Naive B cell (primary cell): ENCODE results near the gene BRINP1. TPM values are rescaled to one million over a fixed set of nuclear protein-coding genes. Genes with fewer than 3 reads are reported as not detected.

ENCODE experiments used
- ATAC-seq, 2 donors: fragments of 150-1000 bp; cut with Tn5 transposase; 2 replicates each; pipeline ENCODE4 v1.10.0; 2021; ENCODE audit warnings: low read depth in 2 of 2, mild to moderate bottlenecking in 2 of 2, moderate library complexity in 2 of 2
- DNase-seq: peaks from one replicate; pipeline ENCODE4 v3.0.0; 2022
- H3K27ac Mint-ChIP-seq, 6 donors: one replicate each; pipeline ENCODE4 v1.8.0; 2020 to 2022; ENCODE audit warnings: mild to moderate bottlenecking in 6 of 6, mixed read lengths in 6 of 6, moderate library complexity in 5 of 6, inconsistent platforms in 2 of 6
- H3K27me3 Mint-ChIP-seq, 3 donors: one replicate each; pipeline ENCODE4 v1.8.0; 2021 to 2022; ENCODE audit warnings: mixed read lengths in 3 of 3, mild to moderate bottlenecking in 1 of 3
- H3K36me3 Mint-ChIP-seq, 2 donors: one replicate each; pipeline ENCODE4 v1.8.0; 2020 to 2022; ENCODE audit warnings: mixed read lengths in 2 of 2, inconsistent platforms in 1 of 2, mild to moderate bottlenecking in 1 of 2
- H3K4me1 Mint-ChIP-seq, 3 donors: one replicate each; pipeline ENCODE4 v1.8.0; 2020 to 2022; ENCODE audit warnings: mixed read lengths in 3 of 3, inconsistent platforms in 1 of 3, mild to moderate bottlenecking in 1 of 3, moderate library complexity in 1 of 3
- H3K4me3 Mint-ChIP-seq, 8 donors: one replicate each; pipeline ENCODE4 v1.8.0; 2020 to 2022; ENCODE audit warnings: mild to moderate bottlenecking in 8 of 8, mixed read lengths in 8 of 8, moderate library complexity in 8 of 8, inconsistent platforms in 2 of 8
- H3K9me3 Mint-ChIP-seq, 7 donors: one replicate each; pipeline ENCODE4 v1.8.0; 2020 to 2022; ENCODE audit warnings: mixed read lengths in 7 of 7, mild to moderate bottlenecking in 5 of 7, inconsistent platforms in 2 of 7, moderate library complexity in 1 of 7
- polyA plus RNA-seq, 6 donors: library from polyadenylated mRNA; unstranded; fragments of 300-500 nt; fragmentation: Illumina TruSeq; gene quantifications; one replicate each; pipeline ENCODE4 v1.2.3, GENCODE V29; 2021; ENCODE audit warnings: low read depth in 6 of 6

Gene BRINP1
- polyA plus RNA-seq, 6 donors from 2014 or later: not detected

DNA sequence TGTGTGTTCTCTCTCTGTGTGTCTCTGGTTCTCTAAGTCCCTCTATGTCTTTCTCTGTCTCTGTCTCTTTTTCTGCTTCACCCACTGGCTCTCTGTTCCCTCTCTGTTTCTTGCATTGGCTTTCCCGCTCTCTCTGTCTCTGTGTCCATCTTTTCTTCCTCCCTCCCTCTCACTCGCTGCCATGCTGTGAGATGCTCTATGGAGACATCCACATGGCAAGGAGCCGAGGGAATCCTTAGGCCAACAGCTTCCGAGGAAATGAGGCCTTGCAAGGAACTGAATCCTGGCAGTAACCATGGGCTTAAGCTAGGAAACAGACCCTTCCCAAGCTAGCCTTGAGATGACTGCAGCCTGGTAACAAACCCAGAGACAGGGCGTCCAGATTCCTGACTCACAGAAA is 117.3 kb downstream of the BRINP1 start:
- Mint-ChIP-seq H3K9me3 (peaks cover 0 to 6% (median 4%) of the 10 kb centered on the region in 7 donors), H3K4me3 (no peak overlapping the region), H3K27me3 (no peaks in the 10 kb centered on the region), H3K4me1 (no peaks in the 10 kb centered on the region), H3K27ac (no peak overlapping the region), H3K36me3 (no peaks in the 10 kb centered on the region)
- DNase-seq (no peak), ATAC-seq (no peak)

DNA sequence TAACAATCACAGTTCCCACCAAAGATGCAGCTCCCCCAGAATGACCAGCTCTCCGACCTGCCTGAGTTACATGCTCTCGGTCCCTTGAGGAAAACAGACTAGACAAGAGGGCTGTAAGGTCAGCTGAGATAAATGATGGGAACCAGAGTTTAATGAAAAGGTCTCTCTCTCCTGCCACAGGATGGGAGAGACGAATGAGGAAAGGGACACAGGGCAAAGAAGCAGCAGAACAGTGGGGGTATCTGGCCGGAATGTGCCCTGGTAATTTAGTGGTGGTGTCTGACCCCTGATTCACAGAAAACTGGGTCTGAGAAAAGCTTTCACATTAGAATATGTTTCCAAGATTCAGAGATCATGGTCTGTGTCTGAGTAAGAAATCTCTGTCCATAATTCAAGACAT is 118.5 kb downstream of the BRINP1 start:
- no peak overlapping the region for H3K4me3 Mint-ChIP-seq
- no peaks in the 10 kb centered on the region for H3K27me3 Mint-ChIP-seq
- ATAC-seq: no peak
- H3K27ac Mint-ChIP-seq: no peak overlapping the region
- peaks cover 0 to 6% (median 4%) of the 10 kb centered on the region in 7 donors for H3K9me3 Mint-ChIP-seq
- H3K36me3 Mint-ChIP-seq: no peaks in the 10 kb centered on the region
- no peak for DNase-seq
- no peaks in the 10 kb centered on the region for H3K4me1 Mint-ChIP-seq

DNA sequence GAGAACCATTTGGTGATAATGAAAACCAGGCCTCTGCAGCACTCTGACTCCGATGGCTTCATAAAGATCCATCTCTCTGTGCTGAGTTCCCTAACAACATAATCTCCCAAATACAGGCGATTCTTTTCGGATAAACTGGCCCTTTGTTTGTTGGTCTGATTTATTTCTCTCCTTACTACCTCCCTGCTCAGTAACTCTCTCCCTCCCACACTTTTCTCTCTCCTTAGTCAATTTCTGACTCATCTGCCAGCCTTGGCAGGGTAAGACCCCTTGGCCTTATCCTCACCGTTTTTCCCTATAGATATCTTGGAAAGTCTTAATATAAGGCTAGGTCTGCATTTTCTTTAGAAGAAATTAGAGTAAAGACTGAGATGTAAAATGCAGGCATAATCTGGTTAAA is 128.7 kb downstream of the BRINP1 start:
- no peak overlapping the region for H3K4me3 Mint-ChIP-seq
- H3K4me1 Mint-ChIP-seq: no peaks in the 10 kb centered on the region
- DNase-seq (no peak), ATAC-seq (no peak)
- no peaks in the 10 kb centered on the region for H3K36me3 Mint-ChIP-seq
- peaks cover 0 to 5% (median 3%) of the 10 kb centered on the region in 7 donors for H3K9me3 Mint-ChIP-seq
- peaks cover 0 to 5% (median 4%) of the 10 kb centered on the region in 3 donors for H3K27me3 Mint-ChIP-seq
- no peak overlapping the region for H3K27ac Mint-ChIP-seq

DNA sequence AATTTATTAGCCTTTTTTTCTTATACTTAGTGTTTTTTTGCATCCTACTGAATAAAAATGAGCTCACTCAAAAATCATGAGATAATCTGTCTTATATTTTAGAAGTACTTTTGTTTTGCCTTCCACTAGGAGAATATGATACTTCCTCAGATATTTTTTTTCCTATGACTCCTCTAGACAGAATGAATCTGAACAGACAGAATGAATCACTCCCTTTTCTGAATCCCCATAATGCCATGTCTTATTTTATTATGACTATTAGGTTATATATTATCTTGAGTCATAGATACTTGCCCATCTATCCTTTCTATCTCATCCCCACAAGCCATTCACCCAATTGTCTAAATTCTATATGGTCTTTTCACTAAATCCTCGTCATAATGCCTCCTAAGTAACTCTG is 134.6 kb downstream of the BRINP1 start:
- Mint-ChIP-seq H3K27me3 (peaks cover 0 to 5% (median 4%) of the 10 kb centered on the region in 3 donors), H3K4me1 (no peaks in the 10 kb centered on the region), H3K4me3 (no peak overlapping the region), H3K27ac (no peak overlapping the region), H3K9me3 (peaks cover 0 to 3% (median 0%) of the 10 kb centered on the region in 7 donors), H3K36me3 (no peaks in the 10 kb centered on the region)
- ATAC-seq (no peak), DNase-seq (no peak)

DNA sequence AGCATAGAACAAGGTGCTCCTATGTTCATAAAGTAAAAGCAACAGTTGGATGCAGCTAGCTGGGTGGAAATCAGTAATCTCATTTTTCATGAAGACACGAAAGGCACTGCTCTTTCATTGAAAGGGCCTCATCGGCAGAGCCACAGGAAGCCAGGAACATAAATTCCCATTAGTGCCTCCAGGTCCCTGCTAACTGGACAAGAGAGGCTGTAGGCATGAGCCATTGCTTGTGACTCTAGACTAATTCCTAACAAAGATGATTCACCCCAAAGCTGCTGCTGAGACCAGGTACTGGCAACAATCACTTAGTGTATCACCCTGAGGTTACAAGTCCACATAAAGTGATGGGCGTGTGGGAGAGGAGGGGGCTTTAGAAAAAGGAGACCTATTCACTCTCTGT is 141.8 kb downstream of the BRINP1 start:
- peaks cover 0 to 5% (median 0%) of the 10 kb centered on the region in 7 donors for H3K9me3 Mint-ChIP-seq
- H3K27me3 Mint-ChIP-seq: no peaks in the 10 kb centered on the region
- DNase-seq (no peak), ATAC-seq (no peak)
- H3K4me1 Mint-ChIP-seq: no peaks in the 10 kb centered on the region
- no peaks in the 10 kb centered on the region for H3K36me3 Mint-ChIP-seq
- no peak overlapping the region for H3K27ac Mint-ChIP-seq
- H3K4me3 Mint-ChIP-seq: no peak overlapping the region

DNA sequence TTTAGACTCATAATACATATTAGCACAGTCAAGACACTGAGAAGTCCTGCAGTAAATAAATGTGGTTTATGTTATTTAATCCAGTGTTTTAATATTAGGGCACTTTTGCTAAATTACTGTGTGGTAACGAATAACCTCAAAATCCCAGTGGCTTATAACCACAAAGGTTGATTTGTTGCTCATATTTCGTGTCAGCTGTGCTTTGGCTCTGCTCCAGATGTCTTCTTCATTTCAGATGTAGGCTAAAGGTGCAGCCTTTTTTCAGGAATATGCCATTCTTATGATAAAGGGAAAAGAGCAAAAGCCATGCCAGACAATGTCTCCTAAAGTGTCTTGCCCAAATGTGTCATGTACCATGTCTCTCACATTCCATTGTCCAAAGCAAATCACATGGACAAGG is 144.8 kb downstream of the BRINP1 start:
- peaks cover 0 to 6% (median 0%) of the 10 kb centered on the region in 7 donors for H3K9me3 Mint-ChIP-seq

DNA sequence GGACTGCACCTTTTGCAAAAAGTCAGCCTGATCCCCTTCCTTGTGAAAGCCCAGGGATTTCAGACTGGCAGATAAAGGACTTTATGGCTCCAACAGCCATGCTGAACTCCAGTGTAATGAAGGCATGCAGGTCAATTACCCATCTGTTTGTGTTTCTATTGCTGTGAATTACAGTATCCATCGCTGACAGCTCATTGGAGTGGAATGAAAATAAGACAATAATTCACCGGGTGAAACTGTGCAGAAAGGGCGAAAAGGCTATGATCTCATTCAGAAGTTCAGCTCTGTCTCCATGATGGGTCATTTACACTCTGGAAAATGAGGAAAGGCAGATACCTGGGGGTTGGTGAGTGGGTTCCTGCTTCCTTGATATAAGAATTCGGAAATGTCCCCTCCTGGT is 148.0 kb downstream of the BRINP1 start:
- H3K27ac Mint-ChIP-seq: no peak overlapping the region
- H3K4me1 Mint-ChIP-seq: no peaks in the 10 kb centered on the region
- H3K36me3 Mint-ChIP-seq: no peaks in the 10 kb centered on the region
- no peak for DNase-seq
- no peak for ATAC-seq
- peaks cover 0 to 8% (median 0%) of the 10 kb centered on the region in 7 donors for H3K9me3 Mint-ChIP-seq
- H3K27me3 Mint-ChIP-seq: no peaks in the 10 kb centered on the region
- H3K4me3 Mint-ChIP-seq: no peak overlapping the region

More for the DNA sequence above, 144.8 kb downstream of the BRINP1 start:
- H3K27me3 Mint-ChIP-seq: no peaks in the 10 kb centered on the region
- no peak overlapping the region for H3K27ac Mint-ChIP-seq
- no peak for ATAC-seq
- no peaks in the 10 kb centered on the region for H3K4me1 Mint-ChIP-seq
- no peak overlapping the region for H3K4me3 Mint-ChIP-seq
- H3K36me3 Mint-ChIP-seq: no peaks in the 10 kb centered on the region
- no peak for DNase-seq

DNA sequence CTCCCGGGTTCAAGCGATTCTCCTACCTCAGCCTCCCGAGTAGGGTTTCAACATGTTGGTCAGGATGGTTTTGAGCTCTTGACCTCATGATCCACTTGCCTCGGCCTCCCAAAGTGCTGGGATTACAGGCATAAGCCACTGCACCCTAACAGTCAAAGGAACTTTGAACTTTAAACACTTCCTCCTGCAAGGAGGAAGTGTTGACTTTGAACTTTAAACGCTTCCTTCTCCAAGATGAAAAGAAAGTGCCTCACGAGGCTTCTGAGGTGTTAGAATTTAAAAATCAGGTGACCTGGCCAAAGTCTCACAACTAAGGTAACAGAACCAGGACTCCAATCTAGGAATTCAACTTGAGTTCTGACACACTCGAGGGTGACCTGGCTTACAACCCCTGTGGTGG is 150.9 kb downstream of the BRINP1 start:
- no peaks in the 10 kb centered on the region for H3K36me3 Mint-ChIP-seq
- peaks cover 0 to 12% (median 1%) of the 10 kb centered on the region in 7 donors for H3K9me3 Mint-ChIP-seq
- no peak overlapping the region for H3K27ac Mint-ChIP-seq
- ATAC-seq (no peak), DNase-seq (no peak)
- no peaks in the 10 kb centered on the region for H3K4me1 Mint-ChIP-seq
- H3K4me3 Mint-ChIP-seq: no peak overlapping the region
- H3K27me3 Mint-ChIP-seq: no peaks in the 10 kb centered on the region

DNA sequence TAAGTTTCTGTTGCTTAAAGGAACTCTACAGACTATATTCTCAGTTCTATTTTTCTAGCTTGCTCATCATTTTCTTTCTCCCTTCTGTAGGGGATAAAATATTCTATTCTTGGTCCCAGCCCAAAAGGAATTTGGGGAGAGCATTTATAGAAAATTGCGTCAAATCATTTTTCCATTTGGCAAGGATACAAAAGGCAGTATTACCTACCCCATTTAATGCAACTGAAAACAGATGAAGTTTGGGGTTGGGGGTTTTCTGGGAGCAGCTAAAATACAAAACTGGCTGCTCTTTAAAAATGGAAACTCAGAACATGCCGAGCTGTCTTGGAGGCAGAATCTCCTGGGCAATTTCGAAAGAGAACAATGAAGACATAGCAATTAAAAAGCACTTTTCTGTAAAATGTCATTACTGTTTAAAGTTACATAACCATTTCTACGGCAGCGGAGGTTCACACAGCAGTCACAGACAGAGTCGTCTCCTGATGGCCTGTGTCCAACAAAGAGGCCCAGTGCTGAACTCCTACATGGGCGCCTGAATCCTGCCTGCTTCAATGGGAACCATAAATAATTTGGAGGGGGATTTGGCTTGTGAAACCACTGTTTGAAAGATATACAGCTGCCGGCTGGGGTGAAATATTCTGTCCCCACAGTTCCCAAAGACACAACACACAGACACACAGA is 152.4 kb downstream of the BRINP1 start:
- no peaks in the 10 kb centered on the region for H3K27me3 Mint-ChIP-seq
- H3K9me3 Mint-ChIP-seq: peaks cover 0 to 12% (median 3%) of the 10 kb centered on the region in 7 donors
- no peaks in the 10 kb centered on the region for H3K4me1 Mint-ChIP-seq
- H3K36me3 Mint-ChIP-seq: no peaks in the 10 kb centered on the region
- DNase-seq (no peak), ATAC-seq (no peak)
- no peak overlapping the region for H3K4me3 Mint-ChIP-seq
- no peak overlapping the region for H3K27ac Mint-ChIP-seq

DNA sequence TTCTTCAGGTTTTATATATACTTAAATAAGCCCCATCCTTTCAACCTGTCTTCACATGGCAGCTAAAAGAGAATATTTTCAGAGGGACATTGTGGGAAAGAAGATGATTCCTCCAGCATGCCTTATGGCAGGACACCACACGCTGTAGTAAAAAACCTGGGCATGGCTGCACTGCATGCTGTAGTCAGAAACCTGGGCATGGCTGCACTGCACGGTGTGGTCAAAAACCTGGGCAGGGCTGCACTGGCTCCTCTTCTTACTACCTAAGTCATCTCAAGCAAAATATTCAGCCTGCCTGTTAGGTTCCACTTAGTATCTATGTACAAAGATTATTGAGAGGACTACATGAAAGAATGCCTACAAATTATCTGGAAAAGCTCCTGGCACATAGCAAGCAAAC is 153.6 kb downstream of the BRINP1 start:
- no peak for DNase-seq
- Mint-ChIP-seq H3K27ac (no peak overlapping the region), H3K4me3 (no peak overlapping the region), H3K9me3 (peaks cover 0 to 12% (median 1%) of the 10 kb centered on the region in 7 donors), H3K27me3 (no peaks in the 10 kb centered on the region), H3K4me1 (no peaks in the 10 kb centered on the region), H3K36me3 (no peaks in the 10 kb centered on the region)
- no peak for ATAC-seq

DNA sequence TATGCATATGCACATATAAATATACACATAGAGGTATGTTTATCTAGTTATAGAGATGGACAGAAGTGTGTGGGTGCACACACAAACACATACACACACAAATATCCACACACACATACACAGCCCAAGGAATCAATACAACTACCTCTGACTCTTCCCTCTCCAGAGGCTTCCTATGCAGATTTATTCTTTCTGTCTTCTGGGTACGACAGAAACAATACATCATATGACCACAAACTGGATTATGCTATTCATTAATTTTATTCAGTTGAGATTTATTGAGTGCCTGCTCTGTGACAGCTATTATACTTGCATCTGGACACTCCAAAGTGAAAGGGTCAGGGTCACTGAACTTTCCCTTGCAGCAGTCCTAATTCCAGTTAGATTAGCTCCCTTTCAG is 155.8 kb downstream of the BRINP1 start:
- Mint-ChIP-seq H3K27me3 (no peaks in the 10 kb centered on the region), H3K4me1 (no peaks in the 10 kb centered on the region), H3K4me3 (no peak overlapping the region), H3K36me3 (no peaks in the 10 kb centered on the region), H3K27ac (no peak overlapping the region), H3K9me3 (peaks cover 0 to 4% (median 0%) of the 10 kb centered on the region in 7 donors)
- ATAC-seq (no peak), DNase-seq (no peak)

DNA sequence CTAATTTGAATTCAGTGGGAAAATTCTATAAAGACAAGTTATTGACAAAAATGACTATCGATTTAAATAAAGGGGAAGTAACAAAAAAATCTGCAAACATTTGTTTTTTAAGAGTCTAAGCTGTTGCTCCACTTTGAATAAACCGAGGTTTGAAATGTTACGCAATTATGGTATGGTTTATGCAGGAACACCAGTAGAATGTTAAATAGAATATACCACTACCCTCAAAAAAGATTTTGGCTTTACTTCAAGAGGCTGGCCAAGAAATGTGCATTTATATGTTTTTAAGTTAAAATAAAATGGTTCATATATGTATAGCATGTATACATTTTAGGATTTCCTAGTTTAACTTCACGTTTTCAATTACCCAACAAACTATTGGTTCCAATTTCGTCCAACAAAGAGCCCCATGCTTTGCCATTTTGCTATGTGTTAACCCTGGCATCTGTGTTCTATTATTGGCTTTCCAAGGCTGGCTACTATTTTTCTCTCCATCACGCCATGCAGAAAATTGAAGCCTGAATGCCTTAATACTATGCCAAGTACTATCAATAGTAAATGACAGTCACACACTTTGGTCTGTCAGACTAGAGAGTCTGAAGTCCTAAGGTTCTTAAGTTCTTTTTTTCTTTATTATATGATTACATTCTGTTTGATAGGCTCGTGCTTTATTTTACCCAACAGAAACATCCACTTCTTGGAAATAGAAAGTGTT is 171.2 kb downstream of the BRINP1 start:
- peaks cover 0 to 5% (median 0%) of the 10 kb centered on the region in 7 donors for H3K9me3 Mint-ChIP-seq
- no peaks in the 10 kb centered on the region for H3K4me1 Mint-ChIP-seq
- no peak overlapping the region for H3K4me3 Mint-ChIP-seq
- no peaks in the 10 kb centered on the region for H3K36me3 Mint-ChIP-seq
- DNase-seq: no peak
- H3K27me3 Mint-ChIP-seq: peaks cover 0 to 3% (median 0%) of the 10 kb centered on the region in 3 donors
- ATAC-seq: no peak
- no peak overlapping the region for H3K27ac Mint-ChIP-seq

DNA sequence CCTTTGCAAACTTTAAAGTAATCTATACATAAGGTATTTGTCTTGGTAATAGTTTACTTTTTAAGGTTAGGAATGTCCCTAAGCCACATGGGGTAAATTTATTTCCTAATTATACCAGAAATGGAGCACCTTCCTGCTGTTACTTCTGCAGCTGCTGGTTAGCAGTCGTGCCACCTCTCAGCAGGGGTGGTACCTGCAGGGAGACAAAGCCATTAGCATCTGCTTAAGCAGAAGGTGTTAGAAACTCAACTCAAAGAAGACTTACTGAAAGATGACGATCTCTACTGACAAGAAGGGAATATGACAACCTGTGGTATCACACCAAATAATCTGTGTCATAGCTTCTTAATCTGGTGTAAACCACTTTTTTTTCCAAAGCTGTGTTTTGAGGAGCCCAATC is 173.7 kb downstream of the BRINP1 start:
- ATAC-seq (no peak), DNase-seq (no peak)
- Mint-ChIP-seq H3K4me3 (no peak overlapping the region), H3K9me3 (peaks cover 0 to 5% (median 0%) of the 10 kb centered on the region in 7 donors), H3K27ac (no peak overlapping the region), H3K27me3 (no peaks in the 10 kb centered on the region), H3K4me1 (no peaks in the 10 kb centered on the region), H3K36me3 (no peaks in the 10 kb centered on the region)

DNA sequence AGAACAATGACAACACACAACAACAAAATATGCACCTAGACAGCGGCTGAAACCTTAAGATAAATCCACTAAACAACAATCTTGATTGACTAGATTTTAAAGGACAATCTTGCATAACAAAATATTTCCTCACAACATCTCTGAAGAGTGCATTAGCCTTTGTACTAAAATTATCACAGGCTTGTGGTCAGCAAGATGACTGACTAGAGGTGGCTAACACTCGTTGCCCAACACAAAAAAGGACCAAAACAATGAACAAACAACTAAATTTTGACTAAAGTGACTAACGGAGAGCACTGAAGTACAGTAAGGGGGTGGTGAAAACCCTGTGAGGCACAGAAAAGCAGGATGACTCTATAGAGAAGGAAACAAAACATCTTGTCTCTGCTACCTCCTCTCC is 183.9 kb downstream of the BRINP1 start:
- no peaks in the 10 kb centered on the region for H3K4me1 Mint-ChIP-seq
- H3K27ac Mint-ChIP-seq: no peak overlapping the region
- DNase-seq: no peak
- H3K36me3 Mint-ChIP-seq: no peaks in the 10 kb centered on the region
- no peak for ATAC-seq
- H3K27me3 Mint-ChIP-seq: no peaks in the 10 kb centered on the region
- H3K9me3 Mint-ChIP-seq: peaks cover 2 to 13% (median 10%) of the 10 kb centered on the region in 7 donors
- no peak overlapping the region for H3K4me3 Mint-ChIP-seq
